GM19043 (cell line): ENCODE results near the gene TMEM213.
"Not testable (repeated sequence)": the region's sequence is repeated elsewhere in the genome, so short reads cannot be mapped to it uniquely, and the experiment has no call there.

Experiments used
- ATAC-seq: cut with Tn5 transposase; IDR thresholded peaks from one replicate; pipeline ENCODE4 v1.9.1; 2021; ENCODE audit warnings: low read depth; ENCODE audit not compliant: unreplicated experiment

Gene TMEM213

GRCh38 chr7:138796038-138796615 lies 1.7 kb upstream of the TMEM213 start:
- ATAC-seq: no peak

DNA sequence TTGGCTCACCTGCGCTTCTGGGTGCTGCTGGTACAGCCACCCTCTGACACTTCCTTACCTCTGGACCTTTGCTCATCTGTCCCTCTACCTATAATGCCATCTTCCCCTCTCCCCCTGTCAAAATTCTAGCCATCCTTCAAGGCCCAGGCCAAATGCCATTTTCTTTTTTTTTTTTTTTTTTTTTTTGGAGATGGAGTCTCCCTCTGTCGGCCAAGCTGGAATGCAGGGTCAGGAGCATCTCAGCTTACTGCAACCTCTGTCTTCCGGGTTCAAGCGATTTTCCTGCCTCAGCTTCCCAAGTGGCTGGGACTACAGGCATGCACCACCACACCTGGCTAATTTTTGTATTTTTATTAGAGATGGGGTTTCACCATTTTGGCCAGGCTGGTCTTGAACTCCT lies 748 bp upstream of the TMEM213 start:
- ATAC-seq: not testable (repeated sequence)

- no peak for ATAC-seq
Measured at GRCh38 chr7:138798836-138799235, 1.0 kb downstream of the TMEM213 start.

DNA sequence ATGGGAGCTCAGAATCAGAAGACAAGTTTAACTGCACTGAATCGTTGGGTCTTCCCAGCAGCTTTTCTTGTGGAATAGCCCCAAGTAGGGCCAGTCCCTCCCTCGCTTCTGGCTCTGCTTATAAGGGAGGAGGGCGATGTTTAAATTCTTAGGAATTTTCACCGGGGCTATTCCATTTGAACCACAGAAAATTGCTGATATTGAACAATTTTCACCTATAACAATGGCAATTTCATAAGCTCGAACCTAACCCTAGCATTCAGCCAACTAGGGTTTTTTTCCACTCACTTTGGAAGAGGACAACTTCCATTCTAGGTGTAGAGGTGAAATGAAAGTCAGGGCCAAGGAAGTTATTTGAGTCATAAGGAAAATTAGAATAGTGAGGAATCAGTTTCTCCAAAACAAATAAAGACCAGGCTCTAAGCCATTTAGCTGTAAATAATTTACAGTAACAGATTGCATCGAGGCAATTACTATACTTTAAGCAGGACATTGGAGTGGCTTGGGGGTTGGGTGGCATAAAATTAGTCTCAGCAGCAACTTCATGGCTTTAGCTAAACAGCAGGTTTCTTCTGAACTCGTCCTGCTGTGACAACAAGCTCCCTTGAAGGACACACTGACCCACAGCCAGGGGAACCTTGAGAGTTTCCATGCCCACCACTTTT lies 1.7 kb downstream of the TMEM213 start:
- ATAC-seq: no peak

DNA sequence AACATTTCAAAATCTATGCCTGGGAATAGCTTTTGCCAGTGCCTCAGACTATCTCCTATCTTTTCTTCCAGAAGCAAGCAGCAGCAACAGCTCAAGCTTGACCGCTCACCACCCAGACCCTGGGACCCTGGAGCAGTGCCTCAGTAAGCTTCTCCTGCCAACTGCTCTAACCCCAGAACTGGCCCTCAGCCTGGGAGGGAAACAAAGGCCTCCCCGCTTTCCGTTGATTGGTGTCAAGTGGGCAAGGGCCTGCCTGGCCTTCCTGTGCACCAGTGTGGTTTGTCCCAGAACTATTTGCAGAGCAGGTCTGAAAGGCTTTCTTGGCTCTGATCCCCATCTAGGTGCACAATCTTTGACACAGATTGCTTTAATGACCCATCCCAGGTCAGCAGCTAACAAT lies 3.5 kb downstream of the TMEM213 start:
- ATAC-seq: no peak

GRCh38 chr7:138802706-138803105 lies 4.9 kb downstream of the TMEM213 start:
- no peak for ATAC-seq

DNA sequence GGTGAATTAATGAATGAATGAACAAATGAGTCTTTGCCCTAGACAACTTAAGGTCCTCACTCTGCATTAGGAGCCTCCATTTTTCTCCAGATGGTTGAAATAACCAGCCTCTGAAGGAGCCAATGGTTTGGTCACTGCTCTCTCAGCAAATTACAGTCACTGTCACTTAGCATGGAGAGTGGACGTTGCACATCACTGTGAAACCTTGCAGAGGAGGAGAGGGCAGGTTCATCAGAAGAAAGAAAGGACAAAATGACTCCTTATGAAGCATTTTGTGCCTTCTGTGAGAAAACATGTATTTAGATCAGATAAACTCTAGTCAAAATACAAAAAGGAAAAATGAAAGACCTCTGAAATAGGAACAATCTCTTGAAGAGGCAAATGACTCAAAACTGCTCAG lies 6.8 kb downstream of the TMEM213 start:
- ATAC-seq: no peak

DNA sequence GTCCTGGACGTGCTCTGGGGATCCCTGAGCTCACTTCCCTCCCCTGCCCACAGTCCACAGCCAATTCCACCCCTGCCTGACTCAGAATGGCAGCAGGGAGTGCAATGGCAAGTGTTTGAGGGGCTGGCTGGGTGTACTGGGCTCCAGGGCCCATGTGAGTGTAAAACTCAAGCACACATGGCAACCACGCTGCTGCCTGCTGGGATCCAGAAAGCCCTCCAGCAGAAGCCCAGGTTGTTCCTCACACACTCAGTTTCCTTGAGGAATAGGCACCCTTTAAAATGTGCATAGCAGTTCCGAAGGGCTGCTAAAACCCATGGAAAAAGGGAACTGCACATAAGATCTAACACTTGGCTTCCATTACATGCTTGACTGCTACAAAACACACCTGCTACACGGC lies 11.6 kb downstream of the TMEM213 start:
- ATAC-seq: no peak

GRCh38 chr7:138811327-138811726 lies 13.5 kb downstream of the TMEM213 start:
- not testable (repeated sequence) for ATAC-seq

DNA sequence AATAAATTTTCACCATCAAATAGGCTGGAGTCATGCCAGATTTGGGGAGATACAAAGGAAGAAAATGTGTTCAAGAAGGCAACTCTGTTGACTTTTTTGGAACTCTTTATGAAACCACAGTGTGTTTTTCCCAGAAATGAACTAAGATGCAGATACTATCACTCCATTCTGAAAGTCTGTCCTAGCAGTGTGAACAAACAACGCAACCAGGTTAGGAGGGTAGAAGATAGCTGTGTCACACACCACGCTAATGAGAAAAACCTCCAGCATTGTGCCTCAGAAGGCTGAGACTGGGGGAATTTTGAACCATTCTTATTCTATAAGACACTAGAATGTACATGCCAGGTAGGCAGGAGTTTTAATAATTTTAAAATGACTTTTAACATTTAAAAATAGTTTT lies 16.2 kb downstream of the TMEM213 start:
- no peak for ATAC-seq

- no peak for ATAC-seq
Measured at GRCh38 chr7:138814816-138815332, 17.1 kb downstream of the TMEM213 start.

- ATAC-seq: no peak
Measured at GRCh38 chr7:138816650-138817049, 18.9 kb downstream of the TMEM213 start.

DNA sequence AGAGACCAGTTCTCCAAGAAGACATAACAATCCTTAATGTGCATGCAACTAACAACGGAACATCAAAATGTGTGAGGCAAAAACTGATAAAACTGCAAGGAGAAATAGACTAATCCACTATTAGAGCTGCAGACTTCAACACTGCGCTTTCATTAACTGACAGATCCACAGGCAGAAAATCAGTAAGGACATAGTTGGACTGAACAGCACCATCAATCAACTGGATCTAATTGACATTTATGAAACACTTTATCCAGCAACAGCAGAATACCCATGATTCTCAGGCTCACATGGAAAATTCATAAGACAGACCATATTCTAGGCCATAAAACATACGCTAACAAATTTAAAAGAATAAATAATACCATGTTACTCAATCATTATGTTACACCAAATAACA lies 21.8 kb downstream of the TMEM213 start:
- no peak for ATAC-seq

- ATAC-seq: no peak
Measured at GRCh38 chr7:138821912-138822311, 24.1 kb downstream of the TMEM213 start.

GRCh38 chr7:138822867-138823535 lies 25.2 kb downstream of the TMEM213 start:
- ATAC-seq: no peak

DNA sequence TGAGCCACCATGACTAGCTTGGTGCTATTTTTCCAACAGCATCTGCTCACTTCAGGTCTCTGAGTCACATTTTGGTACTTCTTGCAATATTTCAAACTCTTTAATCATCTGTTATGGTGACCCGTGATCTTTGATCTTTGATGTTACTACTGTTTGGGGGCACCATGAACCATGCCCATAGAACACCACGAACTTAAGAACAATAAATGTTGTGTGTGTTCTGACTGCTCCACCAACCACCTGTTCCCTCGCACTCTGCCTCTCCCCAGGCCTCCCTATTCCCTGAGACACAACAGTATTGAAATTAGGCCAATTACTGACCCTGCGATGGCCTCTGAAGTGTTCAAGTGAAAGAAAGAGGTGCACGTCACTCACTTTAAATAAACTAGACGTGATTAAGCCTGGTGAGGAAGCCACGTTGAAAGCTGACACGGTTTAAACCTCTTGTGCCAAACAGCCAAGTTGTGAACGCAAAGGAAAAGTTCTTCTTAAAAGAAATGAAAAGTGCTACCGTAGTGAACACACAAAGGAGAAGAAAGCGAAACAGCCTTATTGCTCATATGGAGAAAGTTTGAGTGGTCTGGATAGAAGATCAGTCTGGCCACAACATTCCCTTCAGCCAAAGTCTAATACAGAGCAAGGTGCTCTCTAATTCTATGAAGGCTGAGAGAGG lies 27.4 kb downstream of the TMEM213 start:
- no peak for ATAC-seq

- no peak for ATAC-seq
Measured at GRCh38 chr7:138828302-138828701, 30.5 kb downstream of the TMEM213 start.

- ATAC-seq: no peak
Measured at GRCh38 chr7:138829335-138829734, 31.5 kb downstream of the TMEM213 start.

DNA sequence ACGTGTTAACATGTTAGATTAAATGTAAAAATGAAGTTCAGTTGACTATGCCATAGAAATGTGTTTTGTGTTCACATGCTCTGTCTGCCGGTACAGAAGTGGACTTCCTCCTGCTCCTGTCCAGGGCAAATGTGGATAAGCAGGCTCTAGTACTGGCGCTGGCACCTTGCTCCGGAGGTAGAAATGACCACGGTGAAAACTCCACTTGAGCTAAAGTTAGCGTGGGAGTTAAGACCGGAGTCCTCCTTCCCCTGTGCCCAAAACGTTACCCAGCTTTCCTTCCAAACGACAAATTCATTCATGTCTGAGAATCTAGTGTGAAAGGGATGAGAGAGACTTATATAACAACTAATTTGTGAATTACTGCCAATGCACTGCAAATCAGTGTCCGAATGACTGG lies 35.2 kb downstream of the TMEM213 start:
- no peak for ATAC-seq

DNA sequence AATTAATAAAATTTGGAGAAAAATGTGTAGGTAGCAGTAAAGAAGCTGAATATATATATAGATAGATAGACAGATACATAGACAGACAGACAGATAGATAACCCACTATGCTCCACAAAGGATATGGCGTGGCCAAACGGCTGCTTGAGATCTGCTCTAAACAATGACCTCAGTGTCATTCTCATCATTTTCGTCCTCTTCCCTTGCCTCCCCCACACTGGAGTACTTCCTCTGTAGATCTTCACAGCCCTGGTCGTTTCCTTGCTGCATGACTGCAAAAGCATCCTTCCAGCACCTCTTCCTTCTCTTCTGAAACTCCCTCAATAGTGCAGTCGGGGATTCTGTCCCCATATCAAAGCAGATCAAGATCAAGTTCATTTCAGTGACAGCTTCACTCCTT lies 35.8 kb downstream of the TMEM213 start:
- no peak for ATAC-seq

- no peak for ATAC-seq
Measured at GRCh38 chr7:138834583-138834982, 36.8 kb downstream of the TMEM213 start.
